K562 (cell line): ENCODE results near the gene HAS3. TPM values are rescaled to one million over a fixed set of nuclear protein-coding genes. Genes with fewer than 3 reads are reported as not detected.

Experiments
- MBD2 ChIP-seq: sonication (generic); IDR thresholded peaks from 2 replicates; pipeline ENCODE4 v1.6.1; 2016; ENCODE audit warnings: low read depth, borderline replicate concordance
- ZBTB40 ChIP-seq, 2 experiments: fragments of 450-650 bp in 1 of 2; sonication (generic) in 1 of 2; formaldehyde crosslinking in 1 of 2; IDR thresholded peaks; 2 replicates each; pipeline versions ENCODE4 v1.7.1 to v1.9.0; 2016 to 2022; ENCODE audit warnings: inconsistent platforms in 1 of 2, mild to moderate bottlenecking in 1 of 2, missing genetic modification reagents in 1 of 2
- ZNF197 ChIP-seq: fragments of 200-800 bp; sonication (Bioruptor generic); IDR thresholded peaks from 2 replicates; pipeline ENCODE4 v1.6.1; 2016; ENCODE audit warnings: low read depth, missing genetic modification characterization, missing compliant biosample characterization
- ZNF707 ChIP-seq: fragments of 250-450 bp; sonication (Bioruptor Pico); conservative IDR thresholded peaks from 2 replicates; pipeline ENCODE4 v1.8.0; 2022; ENCODE audit warnings: inconsistent platforms, mild to moderate bottlenecking, moderate library complexity
- polyA plus RNA-seq, 8 experiments: library from polyadenylated mRNA; depleted of rRNA in 4 of 8; stranded (reverse) in 5 of 8; unstranded in 3 of 8; fragments of >200 nt; fragmentation: Nextera tagmentation in 2 of 8; fragmentation: Illumina TruSeq in 1 of 8; extraction: Ambion mirVana in 2 of 8; extraction: Trizol in 1 of 8; gene quantifications; 2 replicates each; pipeline versions ENCODE4 v1.2.1 to v1.2.3, GENCODE V29; 2011 to 2014; ENCODE audit warnings: inconsistent platforms in 1 of 8, missing spikeins in 1 of 8
- total RNA-seq, 7 experiments: library from RNA; depleted of rRNA in 6 of 7; stranded (reverse); fragments of >200 nt in 6 of 7; fragmentation: Illumina TruSeq in 2 of 7; extraction: Trizol in 2 of 7; gene quantifications; 2 replicates each; pipeline versions ENCODE4 v1.2.1 to v1.2.3, GENCODE V29; 2011 to 2021; ENCODE audit warnings: low replicate concordance in 1 of 7

Gene HAS3
- total and polyA plus RNA-seq, 9 of the 15 experiments (the other 6 are each of a cell fraction or from before 2014, with no cell fraction given): 0.04 to 0.33 (median 0.13) TPM; not detected in 1

GRCh38 chr16:69115361-69115760, 9.9 kb downstream of the HAS3 start (continued):
- no peak for TF ChIP-seq ZBTB40 (IDR thresholded peaks at IDR 0.05)
- TF ChIP-seq ZBTB40 (CRISPR knock-in tag; IDR thresholded peaks at IDR 0.05): no peak
- TF ChIP-seq ZNF707 (CRISPR knock-in tag): no peak
- no peak for TF ChIP-seq MBD2
- TF ChIP-seq ZNF197 (CRISPR knock-in tag): no peak
